Measurements from ENCODE around the gene RPS21.

DNA sequence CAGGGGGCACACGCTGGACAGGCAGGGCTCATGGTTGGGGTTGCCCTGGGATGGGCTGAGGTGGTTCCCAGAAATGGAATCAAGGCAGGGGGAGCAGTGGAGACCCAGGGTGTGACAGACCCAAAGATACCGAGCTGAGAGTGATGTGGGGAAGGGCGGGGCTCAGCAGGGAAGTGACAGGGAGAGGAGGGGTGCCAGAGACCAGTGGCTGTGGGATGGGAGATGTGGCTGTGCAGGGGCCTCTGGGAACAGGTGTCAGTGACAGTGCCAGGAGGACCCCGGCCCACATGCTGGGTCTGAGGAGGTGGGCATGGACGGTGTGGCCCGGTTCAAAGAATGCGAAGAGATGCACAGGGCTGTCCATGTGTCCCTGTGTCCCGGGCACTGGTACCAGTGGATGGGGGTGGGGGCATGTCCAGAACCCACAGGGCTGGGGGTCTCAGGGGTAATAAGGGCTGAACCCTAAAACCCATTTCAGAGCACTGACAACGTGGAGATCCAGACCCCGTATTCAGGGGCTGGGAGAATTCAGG is 19.1 kb downstream of the RPS21 start:
- TF ChIP-seq EZH2 (IDR thresholded peaks at IDR 0.05; ENCODE audit: insufficient read depth, poor library complexity, severe bottlenecking) (no peak), EZH2phosphoT487 (IDR thresholded peaks at IDR 0.05; ENCODE audit: insufficient read depth, low read depth) (no peak)

Data from GM23248 (cell line).